Kidney (tissue), 14 donors: ENCODE results near the gene GLT8D1. TPM values are rescaled to one million over a fixed set of nuclear protein-coding genes. Genes with fewer than 3 reads are reported as not detected.

Experiments used
- DNase-seq, 5 donors: peaks; one replicate each; pipeline ENCODE4 v3.0.0-alpha.2; 2013 to 2020
- FAIRE-seq: peaks from 2 replicates; lab custom pipeline; 2012; peaks lifted over from hg19 to GRCh38; lab: Jason Lieb, UNC
- H3K27ac ChIP-seq, 2 donors: one replicate each; pipeline ENCODE4 v1.7.0; 2013; ENCODE audit warnings: low read depth in 2 of 2, low read length in 2 of 2, inconsistent platforms in 1 of 2
- H3K27me3 ChIP-seq: one replicate; pipeline ENCODE4 v1.7.1; 2013; ENCODE audit warnings: low read length, inconsistent platforms; ENCODE audit not compliant: control insufficient read depth, insufficient read depth
- H3K36me3 ChIP-seq, 3 donors: one replicate each; pipeline versions ENCODE4 v1.7.0 to v1.7.1; 2013; ENCODE audit warnings: low read length in 3 of 3, control low read depth in 1 of 3, inconsistent platforms in 1 of 3; ENCODE audit not compliant: insufficient read depth in 3 of 3, control insufficient read depth in 2 of 3
- H3K4me1 ChIP-seq, 3 donors: one replicate each; pipeline versions ENCODE4 v1.7.0 to v1.7.1; 2013; ENCODE audit warnings: low read length in 3 of 3, inconsistent platforms in 1 of 3, low read depth in 1 of 3; ENCODE audit not compliant: control insufficient read depth in 2 of 3, insufficient read depth in 2 of 3
- H3K4me3 ChIP-seq, 3 donors: one replicate each; pipeline versions ENCODE4 v1.7.0 to v1.8.1; 2013; ENCODE audit warnings: low read length in 3 of 3, control low read depth in 1 of 3, inconsistent platforms in 1 of 3
- H3K9ac ChIP-seq, 3 donors: one replicate each; pipeline versions ENCODE4 v1.7.0 to v1.7.1; 2013; ENCODE audit warnings: low read length in 3 of 3, control low read depth in 1 of 3, inconsistent platforms in 1 of 3
- H3K9me3 ChIP-seq, 3 donors: one replicate each; pipeline versions ENCODE4 v1.7.0 to v1.7.1; 2013; ENCODE audit warnings: low read length in 3 of 3, control low read depth in 1 of 3, inconsistent platforms in 1 of 3; ENCODE audit not compliant: control insufficient read depth in 2 of 3, insufficient read depth in 1 of 3
- intact Hi-C: fragments of 100-400 bp; cut with DNase I; formaldehyde crosslinking; loops from one replicate; pipeline ENCODE4 v1.11.1; 2022
- polyA plus RNA-seq: library from polyadenylated mRNA; stranded (reverse); fragments of 350-450 nt; fragmentation: Illumina TruSeq; extraction: RNeasy Lipid Tissue Mini Kit (QIAGEN cat#74804); gene quantifications from one replicate; pipeline ENCODE4 v1.2.3, GENCODE V29; 2014; ENCODE audit warnings: low read depth, low replicate concordance; ENCODE audit not compliant: insufficient read depth
- total RNA-seq: library from RNA; stranded (reverse); fragmentation: NEBNext Ultra II Directional; extraction: Animal tissue kit (Norgen Biotek cat#: 25700); gene quantifications from one replicate; pipeline ENCODE4 v1.2.1, GENCODE V29; 2021
- TF ChIP-seq, protein P1 (sequence below): IDR thresholded peaks from 3 replicates; pipeline ENCODE4 v1.5.1; 2012; ENCODE audit warnings: mild to moderate bottlenecking, moderate library complexity, borderline replicate concordance; ENCODE audit not compliant: insufficient read depth; ENCODE audit errors: extremely low read depth
- donor health status: control.
- donor health status: control.
- donor health status: control.
- donor health status: control.
- donor health status: control.
- donor health status: DM: yes; HTN: yes; CAD: no.
- donor health status: Normal renal cell carcinoma (clear cell type).

The GLT8D1 gene
- total and polyA plus RNA-seq, 2 donors from 2014 or later, result 60.4 to 62.1 TPM

DNA sequence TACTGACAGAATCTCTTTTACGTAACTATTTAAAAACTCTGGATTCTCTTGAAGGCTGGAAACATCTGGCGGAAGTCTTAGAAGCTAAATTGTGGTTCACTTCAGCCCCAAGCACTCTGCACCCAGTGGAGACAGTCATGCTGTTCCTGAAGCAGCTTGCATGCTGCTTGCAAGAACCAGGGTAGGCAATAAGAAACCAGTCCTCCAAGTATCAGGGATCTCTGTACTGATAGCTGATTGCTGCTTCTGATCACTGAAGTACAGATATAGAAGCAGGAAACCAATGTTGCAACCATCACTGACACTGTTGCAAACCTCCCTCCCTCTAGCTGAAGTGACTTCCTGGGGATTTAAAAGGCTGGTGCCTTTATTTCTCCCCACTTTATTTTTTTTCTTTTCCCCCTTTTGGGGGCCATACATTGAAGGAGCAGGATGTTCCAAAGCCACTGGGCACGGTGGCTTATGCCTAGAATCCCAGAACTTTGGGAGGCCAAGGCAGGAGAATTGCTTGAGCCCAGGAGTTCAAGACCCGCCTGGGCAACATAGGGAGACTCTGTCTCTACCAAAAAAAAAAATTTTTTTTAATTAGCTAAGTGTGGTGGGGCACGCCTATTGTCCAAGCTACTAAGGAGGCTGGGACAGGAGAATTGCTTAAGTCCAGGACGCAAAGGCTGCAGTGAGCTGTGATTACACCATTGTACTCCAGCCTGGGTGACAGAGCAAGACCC lies 15.6 kb upstream of the GLT8D1 start:
- intact Hi-C loops, result no loop called here
- Histone ChIP-seq H3K9ac (no peak overlapping the region), H3K27ac (no peak overlapping the region), H3K4me3 (no peak overlapping the region), H3K9me3 (no peaks in the 10 kb centered on the region), H3K27me3 (no peaks in the 10 kb centered on the region), H3K4me1 (no peaks in the 10 kb centered on the region), H3K36me3 (peaks cover 0 to 4% (median 0%) of the 10 kb centered on the region in 3 donors)
- TF ChIP-seq, protein P1, sequence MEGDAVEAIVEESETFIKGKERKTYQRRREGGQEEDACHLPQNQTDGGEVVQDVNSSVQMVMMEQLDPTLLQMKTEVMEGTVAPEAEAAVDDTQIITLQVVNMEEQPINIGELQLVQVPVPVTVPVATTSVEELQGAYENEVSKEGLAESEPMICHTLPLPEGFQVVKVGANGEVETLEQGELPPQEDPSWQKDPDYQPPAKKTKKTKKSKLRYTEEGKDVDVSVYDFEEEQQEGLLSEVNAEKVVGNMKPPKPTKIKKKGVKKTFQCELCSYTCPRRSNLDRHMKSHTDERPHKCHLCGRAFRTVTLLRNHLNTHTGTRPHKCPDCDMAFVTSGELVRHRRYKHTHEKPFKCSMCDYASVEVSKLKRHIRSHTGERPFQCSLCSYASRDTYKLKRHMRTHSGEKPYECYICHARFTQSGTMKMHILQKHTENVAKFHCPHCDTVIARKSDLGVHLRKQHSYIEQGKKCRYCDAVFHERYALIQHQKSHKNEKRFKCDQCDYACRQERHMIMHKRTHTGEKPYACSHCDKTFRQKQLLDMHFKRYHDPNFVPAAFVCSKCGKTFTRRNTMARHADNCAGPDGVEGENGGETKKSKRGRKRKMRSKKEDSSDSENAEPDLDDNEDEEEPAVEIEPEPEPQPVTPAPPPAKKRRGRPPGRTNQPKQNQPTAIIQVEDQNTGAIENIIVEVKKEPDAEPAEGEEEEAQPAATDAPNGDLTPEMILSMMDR, result no peak
- no peak for FAIRE-seq
- DNase-seq, result peak in 1 of 5 donors; percentile 21

DNA sequence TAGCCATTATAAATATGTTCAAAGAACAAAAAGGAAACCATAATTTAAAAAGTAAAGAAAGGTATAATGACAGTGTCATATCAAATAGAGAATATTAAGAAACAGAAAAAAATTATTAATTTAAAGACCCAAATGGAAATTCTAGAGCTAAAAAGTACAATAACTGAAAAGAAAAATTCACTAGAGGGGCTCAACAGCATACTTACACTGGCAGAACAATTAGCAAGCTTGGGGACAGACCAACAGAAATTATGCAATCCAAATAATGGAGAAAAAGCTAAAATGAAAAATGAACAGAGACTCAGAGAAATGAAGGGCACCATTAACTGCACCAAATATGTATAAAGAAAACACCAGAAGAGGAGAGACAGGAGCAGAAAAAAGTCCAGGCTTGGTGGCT lies 14.0 kb upstream of the GLT8D1 start:
- intact Hi-C loops, result no loop called here
- H3K4me3 ChIP-seq, result no peak overlapping the region
- no peaks in the 10 kb centered on the region for H3K27me3 ChIP-seq
- H3K4me1 ChIP-seq, result peaks cover 0 to 3% (median 3%) of the 10 kb centered on the region in 3 donors
- H3K36me3 ChIP-seq, result peaks cover 0 to 4% (median 0%) of the 10 kb centered on the region in 3 donors
- DNase-seq, result no peak
- H3K9ac ChIP-seq, result no peak overlapping the region
- TF ChIP-seq, protein P1, result no peak
- FAIRE-seq, result no peak
- no peak overlapping the region for H3K27ac ChIP-seq
- H3K9me3 ChIP-seq, result no peaks in the 10 kb centered on the region

DNA sequence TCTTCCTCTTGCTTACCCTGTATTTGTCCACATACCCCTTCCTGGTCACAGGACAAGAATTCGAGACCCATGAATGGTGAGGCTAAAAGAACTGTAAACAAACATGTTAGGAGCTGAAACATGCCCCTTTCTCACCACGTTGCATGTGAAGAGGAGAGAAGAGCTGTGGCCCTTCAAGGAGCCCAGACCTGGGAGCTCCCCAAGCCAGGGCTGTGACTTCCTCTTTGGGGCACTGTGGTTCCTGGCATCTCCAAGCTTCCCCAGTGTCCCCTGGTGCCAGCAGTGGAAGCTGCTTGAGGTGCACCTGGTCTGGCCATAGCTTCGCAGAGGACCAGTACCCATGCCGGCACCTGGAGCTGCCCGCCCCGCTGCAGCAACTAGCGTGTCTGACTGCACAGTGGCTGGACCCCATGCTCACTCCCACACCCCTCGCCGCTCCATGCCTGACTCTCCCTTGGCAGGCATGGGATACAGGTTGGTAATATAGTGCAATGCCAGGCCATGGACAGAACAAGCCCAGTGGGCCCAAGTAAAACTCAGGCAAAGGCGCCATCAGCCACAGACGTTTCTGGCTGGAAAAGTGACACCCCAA lies 10.2 kb upstream of the GLT8D1 start:
- FAIRE-seq (no peak), DNase-seq (no peak)
- no peak overlapping the region for H3K9ac ChIP-seq
- TF ChIP-seq, protein P1, result no peak
- no peak overlapping the region for H3K27ac ChIP-seq
- intact Hi-C loops, result no loop called here
- no peaks in the 10 kb centered on the region for H3K27me3 ChIP-seq
- no peak overlapping the region for H3K4me3 ChIP-seq
- H3K36me3 ChIP-seq, result peaks cover 0 to 4% (median 0%) of the 10 kb centered on the region in 3 donors
- H3K4me1 ChIP-seq, result peaks cover 0 to 3% (median 3%) of the 10 kb centered on the region in 3 donors
- no peaks in the 10 kb centered on the region for H3K9me3 ChIP-seq
